Activated T-helper 1 cell treated with anti-CD3 and anti-CD28 coated beads, Interleukin-2, amount 50 U/mL, for 16 hours (primary cell): ENCODE data around the gene ANXA10.
"Not testable (repeated sequence)": the region's sequence is repeated elsewhere in the genome, so short reads cannot be mapped to it uniquely, and the experiment has no call there.

Experiments
- DNase-seq, 2 donors: peaks; one replicate each; pipeline ENCODE4 v3.0.0-alpha.2; 2020; ENCODE audit warnings: low read depth in 1 of 2, low spot score in 1 of 2

Gene ANXA10

GRCh38 chr4:168154546-168155277, 62.4 kb downstream of the ANXA10 start:
- DNase-seq = no peak

- no peak for DNase-seq
Observed at GRCh38 chr4:168162604-168163003, 70.3 kb downstream of the ANXA10 start.

- no peak for DNase-seq
Observed at GRCh38 chr4:168163106-168163505, 70.8 kb downstream of the ANXA10 start.

GRCh38 chr4:168164045-168164444, 71.7 kb downstream of the ANXA10 start:
- no peak for DNase-seq

GRCh38 chr4:168164915-168165548, 72.7 kb downstream of the ANXA10 start:
- DNase-seq = no peak

GRCh38 chr4:168167714-168168284, 75.5 kb downstream of the ANXA10 start:
- DNase-seq = no peak

- no peak for DNase-seq
Observed at GRCh38 chr4:168174308-168174707, 82.0 kb downstream of the ANXA10 start.

- DNase-seq = no peak
Observed at GRCh38 chr4:168177546-168178149, 85.3 kb downstream of the ANXA10 start.

GRCh38 chr4:168183717-168184571, 91.6 kb downstream of the ANXA10 start:
- no peak for DNase-seq

GRCh38 chr4:168188754-168189153, 96.4 kb downstream of the ANXA10 start:
- no peak for DNase-seq

GRCh38 chr4:168197926-168198325, 105.6 kb downstream of the ANXA10 start:
- no peak for DNase-seq

- DNase-seq = no peak
Observed at GRCh38 chr4:168199260-168199957, 107.1 kb downstream of the ANXA10 start.

GRCh38 chr4:168200685-168201084, 108.3 kb downstream of the ANXA10 start:
- DNase-seq = no peak

GRCh38 chr4:168203233-168203911, 111.0 kb downstream of the ANXA10 start:
- no peak for DNase-seq

- no peak for DNase-seq
Observed at GRCh38 chr4:168208957-168209614, 116.7 kb downstream of the ANXA10 start.

GRCh38 chr4:168212656-168213055, 120.3 kb downstream of the ANXA10 start:
- no peak for DNase-seq

- DNase-seq = not testable (repeated sequence)
Observed at GRCh38 chr4:168213511-168213910, 121.2 kb downstream of the ANXA10 start.

- no peak for DNase-seq
Observed at GRCh38 chr4:168218645-168219044, 126.3 kb downstream of the ANXA10 start.

- no peak for DNase-seq
Observed at GRCh38 chr4:168220893-168221292, 128.6 kb downstream of the ANXA10 start.
